ENCODE data around the gene CYBRD1.

- TF ChIP-seq CTCF (IDR thresholded peaks at IDR 0.05): no peak
- no peak for TF ChIP-seq POLR2A (IDR thresholded peaks at IDR 0.05)
These were observed 35.1 kb upstream of the CYBRD1 start for GRCh38 chr2:171487201-171487600.
